Keratinocyte (primary cell): ENCODE data around the gene CCS.

Experiments
- EZH2 ChIP-seq: IDR thresholded peaks from one replicate; pipeline ENCODE4 v1.6.1; 2012; ENCODE audit warnings: inconsistent platforms, mild to moderate bottlenecking, low read length, moderate library complexity
- TF ChIP-seq, protein P1 (sequence below), 3 experiments: IDR thresholded peaks in 1 of 3; conservative IDR thresholded peaks in 1 of 3; optimal IDR thresholded peaks in 1 of 3; 2 replicates in 2 of 3; 3 replicates in 1 of 3; pipeline versions ENCODE3 to v1.5.1; 2011; ENCODE audit warnings: low read length in 3 of 3, mild to moderate bottlenecking in 3 of 3, moderate library complexity in 2 of 3, control low read depth in 1 of 3, inconsistent platforms in 1 of 3; ENCODE audit not compliant: insufficient read depth in 2 of 3; ENCODE audit errors: extremely low read depth in 1 of 3

- TF ChIP-seq, protein P1, sequence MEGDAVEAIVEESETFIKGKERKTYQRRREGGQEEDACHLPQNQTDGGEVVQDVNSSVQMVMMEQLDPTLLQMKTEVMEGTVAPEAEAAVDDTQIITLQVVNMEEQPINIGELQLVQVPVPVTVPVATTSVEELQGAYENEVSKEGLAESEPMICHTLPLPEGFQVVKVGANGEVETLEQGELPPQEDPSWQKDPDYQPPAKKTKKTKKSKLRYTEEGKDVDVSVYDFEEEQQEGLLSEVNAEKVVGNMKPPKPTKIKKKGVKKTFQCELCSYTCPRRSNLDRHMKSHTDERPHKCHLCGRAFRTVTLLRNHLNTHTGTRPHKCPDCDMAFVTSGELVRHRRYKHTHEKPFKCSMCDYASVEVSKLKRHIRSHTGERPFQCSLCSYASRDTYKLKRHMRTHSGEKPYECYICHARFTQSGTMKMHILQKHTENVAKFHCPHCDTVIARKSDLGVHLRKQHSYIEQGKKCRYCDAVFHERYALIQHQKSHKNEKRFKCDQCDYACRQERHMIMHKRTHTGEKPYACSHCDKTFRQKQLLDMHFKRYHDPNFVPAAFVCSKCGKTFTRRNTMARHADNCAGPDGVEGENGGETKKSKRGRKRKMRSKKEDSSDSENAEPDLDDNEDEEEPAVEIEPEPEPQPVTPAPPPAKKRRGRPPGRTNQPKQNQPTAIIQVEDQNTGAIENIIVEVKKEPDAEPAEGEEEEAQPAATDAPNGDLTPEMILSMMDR (optimal IDR thresholded peaks at IDR 0.05 in 1 of 3, IDR thresholded peaks at IDR 0.05 in 1 of 3, conservative IDR thresholded peaks at IDR 0.05 in 1 of 3; ENCODE audit: extremely low read depth in 1 of 3, insufficient read depth in 2 of 3, low read length in 3 of 3): no peak
- TF ChIP-seq EZH2: no peak
Observed at GRCh38 chr11:66607126-66607834, 14.3 kb downstream of the CCS start.
